A549 (cell line): ENCODE results near the gene RAPGEF3. TPM values are rescaled to one million over a fixed set of nuclear protein-coding genes. Genes with fewer than 3 reads are reported as not detected.

ENCODE experiments used
- ATAC-seq, 2 experiments: fragments of 200-7000 bp in 1 of 2; fragments of >200 bp in 1 of 2; cut with Nextera tagmentation in 1 of 2; cut with Tn5 transposase in 1 of 2; 3 replicates each; pipeline versions ENCODE4 v1.8.0 to v1.9.1; 2018 to 2020; ENCODE audit warnings: mild to moderate bottlenecking in 1 of 2, moderate library complexity in 1 of 2
- CTCF ChIA-PET: fragments of 300-600 bp; sonication (Branson Sonifier 250); formaldehyde crosslinking; extraction: SDS; loops from one replicate; lab custom pipeline; 2021; ENCODE audit warnings: antibody characterized with exemption, inconsistent platforms; lab: Yijun Ruan, JAX
- POLR2A ChIA-PET: fragments of 350-600 bp; formaldehyde crosslinking; extraction: SDS; loops from one replicate; lab custom pipeline; 2021; ENCODE audit warnings: antibody characterized with exemption, inconsistent platforms; lab: Yijun Ruan, JAX
- DNase-seq, 2 experiments: peaks; one replicate each; pipeline versions ENCODE4 v3.0.0 to v3.0.0-alpha.2; 2011 to 2016; ENCODE audit warnings: low read depth in 1 of 2, low spot score in 1 of 2
- FAIRE-seq: peaks from 2 replicates; lab custom pipeline; 2011; peaks lifted over from hg19 to GRCh38; lab: Jason Lieb, UNC
- H3K27ac ChIP-seq, 2 experiments: fragments of >200 bp; sonication (Bioruptor Twin); formaldehyde crosslinking; 3 replicates each; pipeline ENCODE4 v1.5.1; 2016 to 2017
- H3K4me1 ChIP-seq: fragments of >200 bp; sonication (Bioruptor Twin); formaldehyde crosslinking; 3 replicates; pipeline ENCODE4 v1.6.1; 2016
- H3K4me2 ChIP-seq: fragments of >200 bp; sonication (Bioruptor Twin); formaldehyde crosslinking; 3 replicates; pipeline ENCODE4 v1.6.1; 2016
- H3K4me3 ChIP-seq: fragments of >200 bp; sonication (Bioruptor Twin); formaldehyde crosslinking; 3 replicates; pipeline ENCODE4 v1.5.1; 2016
- H3K9me3 ChIP-seq: fragments of >200 bp; sonication (Bioruptor Twin); formaldehyde crosslinking; 3 replicates; pipeline ENCODE4 v1.6.1; 2016
- BCL3 ChIP-seq: fragments of >200 bp; sonication (Bioruptor Twin); formaldehyde crosslinking; IDR thresholded peaks from 3 replicates; pipeline ENCODE4 v1.6.1; 2016
- BHLHE40 ChIP-seq: IDR thresholded peaks from 2 replicates; pipeline ENCODE4 v1.6.1; 2012; ENCODE audit warnings: low read depth, low read length, inconsistent platforms
- CBX2 ChIP-seq: fragments of 200-600 bp; sonication (generic); IDR thresholded peaks from 2 replicates; pipeline ENCODE4 v1.6.1; 2016; ENCODE audit warnings: low read depth, mild to moderate bottlenecking, borderline replicate concordance
- CBX8 ChIP-seq: fragments of 200-600 bp; sonication (generic); IDR thresholded peaks from 2 replicates; pipeline ENCODE4 v1.6.1; 2016
- CEBPB ChIP-seq, 2 experiments: fragments of >200 bp in 1 of 2; sonication (Bioruptor Twin) in 1 of 2; formaldehyde crosslinking in 1 of 2; IDR thresholded peaks; 2 replicates each; pipeline ENCODE4 v1.6.1; 2012 to 2016
- CTCF ChIP-seq: fragments of >200 bp; sonication (Bioruptor Twin); formaldehyde crosslinking; IDR thresholded peaks from 3 replicates; pipeline ENCODE4 v1.5.1; 2016
- E2F6 ChIP-seq: IDR thresholded peaks from 2 replicates; pipeline ENCODE4 v1.6.1; 2012; ENCODE audit warnings: low read depth, borderline replicate concordance
- EHMT2 ChIP-seq: fragments of 200-600 bp; sonication (generic); IDR thresholded peaks from 2 replicates; pipeline ENCODE4 v1.6.1; 2016; ENCODE audit warnings: antibody characterized with exemption, low read depth, mild to moderate bottlenecking, moderate library complexity
- ELK1 ChIP-seq: fragments of 150-350 bp; IDR thresholded peaks from 2 replicates; pipeline ENCODE4 v1.6.1; 2014; ENCODE audit warnings: low read depth, mild to moderate bottlenecking, low read length
- ESRRA ChIP-seq: fragments of 150-350 bp; IDR thresholded peaks from 2 replicates; pipeline ENCODE4 v1.6.1; 2014; ENCODE audit warnings: mild to moderate bottlenecking, low read length, borderline replicate concordance
- FOSL2 ChIP-seq, 2 experiments: fragments of 450-650 bp in 1 of 2; fragments of >200 bp in 1 of 2; sonication (Bioruptor Twin) in 1 of 2; formaldehyde crosslinking; IDR thresholded peaks; 2 replicates each; pipeline versions ENCODE4 v1.5.0 to v1.6.1; 2016 to 2020; ENCODE audit warnings: mild to moderate bottlenecking in 1 of 2, moderate library complexity in 1 of 2
- FOXS1 ChIP-seq: fragments of 250-450 bp; sonication (Bioruptor Pico); IDR thresholded peaks from 2 replicates; pipeline ENCODE4 v1.5.0; 2020; ENCODE audit warnings: mild to moderate bottlenecking, moderate library complexity
- GATA3 ChIP-seq: IDR thresholded peaks from 2 replicates; pipeline ENCODE4 v1.6.1; 2012; ENCODE audit warnings: borderline replicate concordance
- HOXB5 ChIP-seq: fragments of 250-450 bp; sonication (Bioruptor Pico); IDR thresholded peaks from 2 replicates; pipeline ENCODE4 v1.5.0; 2020; ENCODE audit warnings: mild to moderate bottlenecking, moderate library complexity
- JUN ChIP-seq, 2 experiments: fragments of >200 bp; sonication (Bioruptor Twin); formaldehyde crosslinking; IDR thresholded peaks; 2 replicates in 1 of 2; 3 replicates in 1 of 2; pipeline ENCODE4 v1.6.1; 2016 to 2017
- MAFK ChIP-seq: fragments of 450-650 bp; IDR thresholded peaks from 2 replicates; pipeline ENCODE4 v1.6.1; 2014; ENCODE audit not compliant: partially characterized antibody
- MAX ChIP-seq: IDR thresholded peaks from 2 replicates; pipeline ENCODE4 v1.6.1; 2012
- MYC ChIP-seq: IDR thresholded peaks from 2 replicates; pipeline ENCODE4 v1.6.1; 2012; ENCODE audit warnings: mild to moderate bottlenecking, inconsistent platforms, low read length, improper control_type of control experiment, borderline replicate concordance
- NFE2L2 ChIP-seq: fragments of 150-350 bp; conservative IDR thresholded peaks from 2 replicates; pipeline ENCODE4 v1.6.1; 2014; ENCODE audit warnings: low read length
- NPAS2 ChIP-seq: fragments of 250-450 bp; sonication (Bioruptor Pico); IDR thresholded peaks from 2 replicates; pipeline ENCODE4 v1.8.0; 2022; ENCODE audit warnings: mild to moderate bottlenecking, moderate library complexity, borderline replicate concordance
- NR3C1 ChIP-seq: fragments of >200 bp; sonication (Bioruptor Twin); formaldehyde crosslinking; IDR thresholded peaks from 3 replicates; pipeline ENCODE4 v1.6.1; 2017
- PHF8 ChIP-seq: fragments of 200-600 bp; sonication (generic); IDR thresholded peaks from 2 replicates; pipeline ENCODE4 v1.6.1; 2016; ENCODE audit warnings: low read depth, mild to moderate bottlenecking, antibody characterized with exemption, moderate library complexity, borderline replicate concordance
- POLR2A ChIP-seq: IDR thresholded peaks from 2 replicates; pipeline ENCODE4 v1.6.1; 2012; ENCODE audit warnings: mild to moderate bottlenecking, low read length
- POLR2AphosphoS2 ChIP-seq: conservative IDR thresholded peaks from 2 replicates; pipeline ENCODE4 v1.6.1; 2012; ENCODE audit warnings: low read length, improper control_type of control experiment, inconsistent platforms
- RAD21 ChIP-seq, 2 experiments: fragments of >200 bp in 1 of 2; sonication (Bioruptor Twin) in 1 of 2; formaldehyde crosslinking in 1 of 2; IDR thresholded peaks in 1 of 2; conservative IDR thresholded peaks in 1 of 2; 2 replicates in 1 of 2; 3 replicates in 1 of 2; pipeline ENCODE4 v1.6.1; 2012 to 2018; ENCODE audit warnings: inconsistent platforms in 1 of 2
- RCOR1 ChIP-seq: fragments of 150-350 bp; IDR thresholded peaks from 2 replicates; pipeline ENCODE4 v1.6.1; 2014; ENCODE audit warnings: antibody characterized with exemption, low read length, low read depth
- RFX5 ChIP-seq: fragments of 450-650 bp; IDR thresholded peaks from 2 replicates; pipeline ENCODE4 v1.7.1; 2014; ENCODE audit warnings: antibody characterized with exemption, mild to moderate bottlenecking, moderate library complexity
- SMC3 ChIP-seq: fragments of >200 bp; sonication (Bioruptor Twin); formaldehyde crosslinking; IDR thresholded peaks from 3 replicates; pipeline ENCODE4 v1.6.1; 2018; ENCODE audit warnings: inconsistent platforms
- USF2 ChIP-seq: fragments of 450-650 bp; IDR thresholded peaks from 2 replicates; pipeline ENCODE4 v1.6.1; 2014; ENCODE audit warnings: antibody characterized with exemption
- ZFP36 ChIP-seq: fragments of 450-650 bp; IDR thresholded peaks from 2 replicates; pipeline ENCODE4 v1.6.1; 2014; ENCODE audit warnings: borderline replicate concordance; ENCODE audit not compliant: partially characterized antibody
- WGBS: methylation state at CpG from one replicate; pipeline ENCODE4 v1.1.6; 2017; ENCODE audit errors: missing lambda C conversion rate; 5-methylcytosine and 5-hydroxymethylcytosine counted together
- polyA minus RNA-seq: library from RNA; depleted of rRNA, polyadenylated mRNA; stranded (reverse); fragments of >200 nt; gene quantifications from 2 replicates; pipeline ENCODE4 v1.2.3, GENCODE V29; 2011; rRNA and poly(A)+ RNA removed
- polyA plus RNA-seq, 4 experiments: library from polyadenylated mRNA; depleted of rRNA in 3 of 4; stranded (reverse); fragments of >200 nt; fragmentation: RNase III in 1 of 4; extraction: RNeasy Plus Mini Kit Qiagen cat#74134 plus additional on column Dnase treatment in 1 of 4; gene quantifications; 2 replicates in 3 of 4; 3 replicates in 1 of 4; pipeline ENCODE4 v1.2.3, GENCODE V29; 2011 to 2017

The RAPGEF3 gene
- polyA plus RNA-seq (2011; rRNA removed) = 0.70 and 0.75 TPM in 2 replicates
- 0.69 and 0.70 TPM in 2 replicates for polyA plus RNA-seq (2012; cell fraction: cytosol; rRNA removed)
- polyA plus RNA-seq (2012; cell fraction: nucleus; rRNA removed) = 2.3 and 2.9 TPM in 2 replicates
- 0.69 to 0.89 TPM (median 0.88 TPM) in 3 replicates for polyA plus RNA-seq (2017; fragmentation: RNase III; extraction: RNeasy Plus Mini Kit Qiagen cat#74134 plus additional on column Dnase treatment)
- 1.8 and 2.2 TPM in 2 replicates for polyA minus RNA-seq

- WGBS = under 1% methylated on average over 43 of the region's 57 CpGs
- FAIRE-seq (no peak), DNase-seq (peak; percentile 82 to 92), ATAC-seq (peak; percentile 87 to 94)
- POLR2A ChIA-PET = interaction anchor here (1.0 to 1.6 kb wide), 2 partner anchors 17 to 146 kb away, joined by 3 to 5 read pairs; partner anchors contain the start of gene VDR
- Histone ChIP-seq H3K4me3 (peak within 1 kb of the TSS; percentile 58), H3K9me3 (no peaks in the 10 kb centered on the region), H3K4me2 (peak within 1 kb of the TSS; percentile 79), H3K4me1 (peaks cover 10% of the 10 kb centered on the region), H3K27ac (peak within 1 kb of the TSS; percentile 80 to 94)
- TF ChIP-seq RFX5 = no peak
- TF ChIP-seq USF2 = peak; percentile 86
- TF ChIP-seq NFE2L2 = no peak
- TF ChIP-seq HOXB5 (CRISPR knock-in tag) = no peak
- no peak for TF ChIP-seq NR3C1
- TF ChIP-seq PHF8 = peak; percentile 58; the same call in 1 of the 2 replicates
- no peak for TF ChIP-seq ESRRA
- no peak for TF ChIP-seq MAFK
- peak; percentile 97 for TF ChIP-seq MAX
- TF ChIP-seq BCL3 = no peak
- TF ChIP-seq ELK1 = no peak
- TF ChIP-seq BHLHE40 = no peak
- peak; percentile 81 for TF ChIP-seq E2F6
- peak; percentile 12; the same call in 1 of the 2 replicates for TF ChIP-seq GATA3
- TF ChIP-seq RCOR1 = no peak
- TF ChIP-seq FOSL2 (IDR thresholded peaks at IDR 0.05) = peak; percentile 53; the same call in 1 of the 2 replicates
- TF ChIP-seq FOSL2 (CRISPR knock-in tag; IDR thresholded peaks at IDR 0.05) = peak; percentile 94
- peak; percentile 9; the same call in 1 of the 2 replicates for TF ChIP-seq POLR2A
- no peak for TF ChIP-seq CEBPB (IDR thresholded peaks at IDR 0.05)
- no peak for TF ChIP-seq CBX2
- TF ChIP-seq CTCF = peak; percentile 62
- no peak for TF ChIP-seq JUN (IDR thresholded peaks at IDR 0.05)
- no peak for TF ChIP-seq NPAS2 (CRISPR knock-in tag)
- no peak for TF ChIP-seq FOXS1 (CRISPR knock-in tag)
- no peak for TF ChIP-seq ZFP36
- 0 out of 5 replicates have a peak, but pooled peaks of 1 of the 2 experiments have one; percentile 15 for TF ChIP-seq RAD21 (conservative IDR thresholded peaks at IDR 0.05 in 1 of 2, IDR thresholded peaks at IDR 0.05 in 1 of 2)
- no peak for TF ChIP-seq EHMT2
- peak; percentile 72 for TF ChIP-seq MYC
- TF ChIP-seq CBX8 = no peak
- TF ChIP-seq SMC3 = peak; percentile 18; the same call in 2 of the 3 replicates
- TF ChIP-seq POLR2AphosphoS2 = no peak
- CTCF ChIA-PET = interaction anchor here (0.9 to 43.9 kb wide), 19 partner anchors 8 to 108 kb away, joined by 3 to 1399 read pairs (median 5); partner anchors contain the start of genes ENDOU and SLC48A1
Observed at GRCh38 chr12:47758834-47759690, at the start of gene RAPGEF3. TSS of gene RAPGEF3 (minus strand) at chr12:47758880. CDS start at chr12:47758556, 324 bp downstream.
